GM06990 (cell line): ENCODE data around the gene WDR38.

ENCODE experiments used
- DNase-seq: peaks from one replicate; pipeline ENCODE4 v3.0.0-alpha.2; 2011; ENCODE audit not compliant: insufficient read length; ENCODE audit errors: extremely low read depth
- H3K27me3 ChIP-seq: replicated peaks from 2 replicates; pipeline ENCODE4 v1.6.0; 2011; ENCODE audit warnings: low read length; ENCODE audit not compliant: control insufficient read depth, insufficient read depth
- H3K36me3 ChIP-seq: 2 replicates; pipeline ENCODE4 v1.5.1; 2011; ENCODE audit warnings: low read length; ENCODE audit not compliant: control insufficient read depth, insufficient read depth
- H3K4me3 ChIP-seq: replicated peaks from 2 replicates; pipeline ENCODE4 v1.5.1; 2011; ENCODE audit warnings: low read depth, mild to moderate bottlenecking, control low read depth, low read length
- TF ChIP-seq, protein P1 (sequence below): IDR thresholded peaks from 2 replicates; pipeline ENCODE4 v1.5.1; 2011; ENCODE audit warnings: low read length, control low read depth, mild to moderate bottlenecking, inconsistent platforms; ENCODE audit not compliant: insufficient read depth, poor library complexity, severe bottlenecking

Gene WDR38

DNA sequence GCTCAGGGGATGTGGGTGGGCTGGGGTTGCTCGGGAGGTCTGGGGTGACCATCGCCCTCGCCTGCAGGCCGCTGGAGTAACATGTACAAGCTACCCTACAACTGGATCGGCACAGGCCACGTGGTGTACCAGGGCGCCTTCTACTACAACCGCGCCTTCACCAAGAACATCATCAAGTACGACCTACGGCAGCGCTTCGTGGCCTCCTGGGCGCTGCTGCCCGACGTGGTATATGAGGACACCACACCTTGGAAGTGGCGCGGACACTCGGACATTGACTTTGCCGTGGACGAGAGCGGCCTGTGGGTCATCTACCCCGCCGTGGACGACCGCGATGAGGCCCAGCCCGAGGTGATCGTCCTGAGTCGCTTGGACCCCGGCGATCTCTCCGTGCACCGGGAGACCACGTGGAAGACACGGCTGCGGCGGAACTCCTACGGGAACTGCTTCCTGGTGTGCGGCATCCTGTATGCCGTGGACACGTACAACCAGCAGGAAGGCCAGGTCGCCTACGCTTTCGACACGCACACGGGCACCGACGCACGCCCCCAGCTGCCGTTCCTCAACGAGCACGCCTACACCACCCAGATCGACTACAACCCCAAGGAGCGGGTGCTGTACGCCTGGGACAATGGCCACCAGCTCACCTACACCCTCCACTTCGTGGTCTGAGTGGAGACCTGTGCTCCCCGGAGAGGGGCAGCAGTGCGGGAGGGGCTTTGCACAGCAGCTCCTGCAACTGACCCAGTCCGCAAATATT, 43.3 kb upstream of the WDR38 start:
- Histone ChIP-seq H3K27me3 (no peaks in the 10 kb centered on the region), H3K4me3 (no peak overlapping the region), H3K36me3 (no peaks in the 10 kb centered on the region; the same call in 1 of the 2 replicates)
- DNase-seq, result no peak
- TF ChIP-seq, protein P1, sequence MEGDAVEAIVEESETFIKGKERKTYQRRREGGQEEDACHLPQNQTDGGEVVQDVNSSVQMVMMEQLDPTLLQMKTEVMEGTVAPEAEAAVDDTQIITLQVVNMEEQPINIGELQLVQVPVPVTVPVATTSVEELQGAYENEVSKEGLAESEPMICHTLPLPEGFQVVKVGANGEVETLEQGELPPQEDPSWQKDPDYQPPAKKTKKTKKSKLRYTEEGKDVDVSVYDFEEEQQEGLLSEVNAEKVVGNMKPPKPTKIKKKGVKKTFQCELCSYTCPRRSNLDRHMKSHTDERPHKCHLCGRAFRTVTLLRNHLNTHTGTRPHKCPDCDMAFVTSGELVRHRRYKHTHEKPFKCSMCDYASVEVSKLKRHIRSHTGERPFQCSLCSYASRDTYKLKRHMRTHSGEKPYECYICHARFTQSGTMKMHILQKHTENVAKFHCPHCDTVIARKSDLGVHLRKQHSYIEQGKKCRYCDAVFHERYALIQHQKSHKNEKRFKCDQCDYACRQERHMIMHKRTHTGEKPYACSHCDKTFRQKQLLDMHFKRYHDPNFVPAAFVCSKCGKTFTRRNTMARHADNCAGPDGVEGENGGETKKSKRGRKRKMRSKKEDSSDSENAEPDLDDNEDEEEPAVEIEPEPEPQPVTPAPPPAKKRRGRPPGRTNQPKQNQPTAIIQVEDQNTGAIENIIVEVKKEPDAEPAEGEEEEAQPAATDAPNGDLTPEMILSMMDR, result no peak

DNA sequence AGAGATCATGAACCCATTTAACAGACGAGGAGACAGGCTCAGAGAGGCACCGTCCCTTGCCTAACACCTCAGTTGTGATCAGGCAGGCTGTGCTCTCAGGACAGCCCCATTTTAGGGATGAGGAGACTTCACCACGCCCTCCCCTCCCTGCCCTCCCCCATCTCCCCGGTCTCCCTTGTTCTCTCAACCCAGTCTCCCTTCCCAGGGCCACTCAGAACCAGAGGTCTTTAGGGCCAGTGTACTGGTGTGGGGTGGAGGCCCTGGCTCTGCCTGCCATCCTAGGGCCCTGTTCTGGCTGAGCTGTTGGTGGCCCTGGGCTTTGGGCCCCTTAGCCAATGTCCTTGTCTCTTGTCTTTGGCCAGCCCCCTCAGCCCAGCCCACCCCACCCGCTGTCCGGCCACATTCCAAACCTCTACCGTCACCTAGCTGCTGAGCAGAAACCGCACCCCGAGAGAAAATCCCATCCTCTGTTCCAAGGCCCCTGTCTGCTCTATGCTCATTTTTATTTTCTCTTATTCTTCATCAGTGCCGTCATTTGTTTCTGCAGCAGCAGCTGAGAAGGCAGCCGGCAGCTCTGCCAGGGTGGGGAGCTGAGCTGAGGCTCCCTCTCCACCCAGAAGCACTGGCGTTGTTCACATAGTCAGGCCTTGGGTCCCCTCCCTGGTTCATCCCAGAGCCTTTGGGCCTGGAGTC, 42.5 kb upstream of the WDR38 start:
- TF ChIP-seq, protein P1, result no peak
- no peak overlapping the region for H3K4me3 ChIP-seq
- H3K27me3 ChIP-seq, result no peaks in the 10 kb centered on the region
- H3K36me3 ChIP-seq, result no peaks in the 10 kb centered on the region; the same call in 1 of the 2 replicates
- DNase-seq, result no peak

DNA sequence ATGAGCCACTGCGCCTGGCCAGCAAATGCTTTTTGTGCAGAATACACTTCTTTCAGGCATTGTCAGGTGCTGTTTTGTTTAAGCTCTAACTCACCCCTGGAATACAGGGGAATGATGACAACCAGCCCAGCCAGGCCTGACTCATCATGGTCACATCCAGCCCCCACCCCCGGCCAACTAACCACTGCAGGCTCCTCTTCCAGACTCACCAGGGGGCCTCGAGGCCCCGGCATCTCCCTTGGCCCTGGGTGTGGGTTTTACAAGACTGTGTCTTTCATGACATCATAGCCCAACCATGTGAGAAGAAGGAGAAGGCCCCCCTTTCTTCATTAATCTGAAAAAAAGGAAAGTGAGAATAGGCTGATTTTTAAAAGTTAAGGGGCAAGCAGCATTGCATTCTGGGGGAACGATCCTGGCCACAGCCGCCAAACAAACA, 40.8 kb upstream of the WDR38 start:
- H3K36me3 ChIP-seq, result no peaks in the 10 kb centered on the region; the same call in 1 of the 2 replicates
- no peak overlapping the region for H3K4me3 ChIP-seq
- DNase-seq, result no peak

DNA sequence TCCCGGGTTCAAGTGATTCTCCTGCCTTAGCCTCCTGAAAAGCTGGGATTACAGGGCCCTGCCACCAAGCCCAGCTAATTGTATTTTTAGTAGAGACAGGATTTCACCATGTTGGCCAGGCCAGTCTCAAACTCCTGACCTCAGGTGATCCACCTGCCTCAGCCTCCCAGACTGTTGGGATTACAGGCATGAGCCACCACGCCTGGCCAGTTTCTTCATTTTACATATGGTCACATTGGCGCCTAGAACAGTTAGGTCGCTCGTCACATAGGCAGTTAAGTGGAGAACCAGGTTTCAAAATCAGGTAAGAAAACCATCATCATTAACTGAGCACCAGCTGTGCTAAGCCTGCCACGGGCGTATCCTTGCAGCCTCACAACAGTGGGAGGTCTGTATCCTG, 40.2 kb upstream of the WDR38 start:
- H3K36me3 ChIP-seq, result no peaks in the 10 kb centered on the region; the same call in 1 of the 2 replicates
- no peaks in the 10 kb centered on the region for H3K27me3 ChIP-seq
- no peak for DNase-seq
- TF ChIP-seq, protein P1, result no peak
- H3K4me3 ChIP-seq, result no peak overlapping the region

More for the DNA sequence above, 40.8 kb upstream of the WDR38 start:
- H3K27me3 ChIP-seq, result no peaks in the 10 kb centered on the region
- TF ChIP-seq, protein P1, result no peak

DNA sequence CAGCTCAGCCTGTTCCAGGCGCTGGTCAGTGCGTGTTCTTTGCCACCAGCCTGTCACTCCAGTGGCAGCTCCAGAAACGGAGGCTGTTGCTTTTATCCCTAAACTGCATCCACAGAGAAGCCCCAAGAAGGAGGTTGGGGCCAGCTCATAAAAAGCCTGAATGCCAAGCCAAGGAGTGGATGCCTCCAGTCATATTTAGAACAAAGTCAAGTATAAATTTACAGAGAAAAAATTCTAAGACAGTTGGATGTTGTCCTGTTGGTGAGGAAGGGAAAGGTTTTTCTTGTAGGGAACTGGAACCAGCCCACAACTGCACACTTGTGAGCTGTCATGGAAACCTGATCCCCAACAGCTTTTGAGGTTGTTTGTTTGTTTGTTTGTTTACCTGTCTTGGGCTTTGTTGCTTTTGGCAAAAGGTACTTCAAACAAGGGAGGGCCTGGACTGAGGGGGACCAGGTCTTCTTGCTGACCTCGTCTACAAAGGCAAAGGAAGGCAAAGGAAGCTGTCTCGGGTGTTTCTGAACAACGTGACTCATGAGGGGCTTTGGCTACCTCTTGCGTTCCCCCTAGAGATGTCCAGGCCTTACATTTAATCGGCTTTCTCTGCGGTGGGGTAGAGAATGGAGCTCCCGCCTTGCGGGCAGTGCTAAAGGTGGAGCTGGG, 39.6 kb upstream of the WDR38 start:
- Histone ChIP-seq H3K4me3 (no peak overlapping the region), H3K36me3 (no peaks in the 10 kb centered on the region; the same call in 1 of the 2 replicates), H3K27me3 (no peaks in the 10 kb centered on the region)
- no peak for DNase-seq
- TF ChIP-seq, protein P1, result no peak
